Suprapubic skin (tissue), 4 donors: ENCODE data around the gene COASY. TPM values are rescaled to one million over a fixed set of nuclear protein-coding genes. Genes with fewer than 3 reads are reported as not detected.

Experiments
- DNase-seq, 2 donors: peaks; one replicate each; pipeline ENCODE4 v3.0.0-alpha.2; 2019; ENCODE audit warnings: low spot score in 2 of 2
- H3K27ac ChIP-seq: fragments of 200-600 bp; sonication (generic); one replicate; pipeline ENCODE4 v1.5.1; 2019
- H3K27me3 ChIP-seq: fragments of 200-600 bp; sonication (generic); one replicate; pipeline ENCODE4 v1.5.1; 2019
- H3K36me3 ChIP-seq: fragments of 200-600 bp; sonication (generic); one replicate; pipeline ENCODE4 v1.5.1; 2019
- H3K4me1 ChIP-seq: fragments of 200-600 bp; sonication (generic); one replicate; pipeline ENCODE4 v1.5.1; 2019
- H3K4me3 ChIP-seq: fragments of 200-600 bp; sonication (generic); one replicate; pipeline ENCODE4 v1.5.1; 2019; ENCODE audit warnings: mild to moderate bottlenecking
- H3K9me3 ChIP-seq: fragments of 200-600 bp; sonication (generic); one replicate; pipeline ENCODE4 v1.5.1; 2019
- EP300 ChIP-seq: sonication (generic); formaldehyde crosslinking; IDR thresholded peaks from one replicate; pipeline ENCODE4 v1.6.1; 2017; ENCODE audit warnings: antibody characterized with exemption
- POLR2A ChIP-seq, 2 donors: fragments of 450-650 bp; IDR thresholded peaks; one replicate each; pipeline ENCODE4 v1.6.1; 2017; ENCODE audit warnings: antibody characterized with exemption in 2 of 2, mild to moderate bottlenecking in 2 of 2, moderate library complexity in 2 of 2
- POLR2AphosphoS5 ChIP-seq, 3 donors: sonication (generic); formaldehyde crosslinking; IDR thresholded peaks; one replicate each; pipeline ENCODE4 v1.6.1; 2017; ENCODE audit warnings: antibody characterized with exemption in 3 of 3
- WGBS: methylation state at CpG from one replicate; pipeline ENCODE4 v1.1.5; 2018; 5-methylcytosine and 5-hydroxymethylcytosine counted together
- total RNA-seq, 4 donors: library from RNA; depleted of rRNA; stranded (reverse); fragments of >200 nt; gene quantifications; one replicate each; pipeline ENCODE4 v1.1.0, GENCODE V29; 2016
- TF ChIP-seq, protein P1 (sequence below), 2 donors: fragments of 200-600 bp in 1 of 2; fragments of 450-650 bp in 1 of 2; sonication (generic) in 1 of 2; IDR thresholded peaks; one replicate each; pipeline ENCODE4 v1.5.1; 2016 to 2019; ENCODE audit warnings: antibody characterized with exemption in 2 of 2, mild to moderate bottlenecking in 1 of 2, moderate library complexity in 1 of 2

COASY gene
- total RNA-seq, 4 donors from 2014 or later, result 41.1 to 54.0 (median 46.0) TPM

GRCh38 chr17:42573095-42573494 lies 11.1 kb downstream of the COASY start:
- H3K9me3 ChIP-seq, result no peaks in the 10 kb centered on the region
- no peaks in the 10 kb centered on the region for H3K27me3 ChIP-seq
- H3K27ac ChIP-seq, result no peak overlapping the region
- WGBS, result 82% methylated on average over 4 of the region's 4 CpGs
- TF ChIP-seq, protein P1, sequence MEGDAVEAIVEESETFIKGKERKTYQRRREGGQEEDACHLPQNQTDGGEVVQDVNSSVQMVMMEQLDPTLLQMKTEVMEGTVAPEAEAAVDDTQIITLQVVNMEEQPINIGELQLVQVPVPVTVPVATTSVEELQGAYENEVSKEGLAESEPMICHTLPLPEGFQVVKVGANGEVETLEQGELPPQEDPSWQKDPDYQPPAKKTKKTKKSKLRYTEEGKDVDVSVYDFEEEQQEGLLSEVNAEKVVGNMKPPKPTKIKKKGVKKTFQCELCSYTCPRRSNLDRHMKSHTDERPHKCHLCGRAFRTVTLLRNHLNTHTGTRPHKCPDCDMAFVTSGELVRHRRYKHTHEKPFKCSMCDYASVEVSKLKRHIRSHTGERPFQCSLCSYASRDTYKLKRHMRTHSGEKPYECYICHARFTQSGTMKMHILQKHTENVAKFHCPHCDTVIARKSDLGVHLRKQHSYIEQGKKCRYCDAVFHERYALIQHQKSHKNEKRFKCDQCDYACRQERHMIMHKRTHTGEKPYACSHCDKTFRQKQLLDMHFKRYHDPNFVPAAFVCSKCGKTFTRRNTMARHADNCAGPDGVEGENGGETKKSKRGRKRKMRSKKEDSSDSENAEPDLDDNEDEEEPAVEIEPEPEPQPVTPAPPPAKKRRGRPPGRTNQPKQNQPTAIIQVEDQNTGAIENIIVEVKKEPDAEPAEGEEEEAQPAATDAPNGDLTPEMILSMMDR (IDR thresholded peaks at IDR 0.05), result no peak
- TF ChIP-seq POLR2A (IDR thresholded peaks at IDR 0.05) (no peak), EP300 (no peak), POLR2AphosphoS5 (IDR thresholded peaks at IDR 0.05) (no peak)
- peaks cover 68% of the 10 kb centered on the region for H3K36me3 ChIP-seq
- no peak overlapping the region for H3K4me3 ChIP-seq
- peaks cover 21% of the 10 kb centered on the region for H3K4me1 ChIP-seq
- DNase-seq, result no peak

DNA sequence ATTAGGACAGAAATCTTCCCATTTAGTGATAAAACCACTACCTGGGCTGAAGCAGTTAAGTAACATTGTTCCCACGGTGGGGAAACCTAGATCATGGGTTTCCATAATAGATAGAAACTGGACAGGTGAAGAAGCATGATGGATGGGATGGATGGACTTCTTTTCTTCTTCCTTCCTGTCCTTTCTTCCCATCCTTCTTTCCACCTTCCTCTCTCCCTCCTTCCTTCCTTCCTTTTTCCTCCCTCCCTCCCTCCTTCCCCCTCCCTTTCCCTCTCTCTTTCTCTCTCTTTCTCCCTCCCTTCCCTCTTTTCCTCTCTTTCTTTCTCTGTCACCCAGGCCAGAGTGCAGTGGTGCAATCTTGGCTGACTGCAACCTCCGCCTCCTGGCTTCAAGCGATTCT lies 12.5 kb downstream of the COASY start:
- H3K9me3 ChIP-seq, result no peaks in the 10 kb centered on the region
- no peak overlapping the region for H3K4me3 ChIP-seq
- TF ChIP-seq, protein P1 (IDR thresholded peaks at IDR 0.05), result no peak
- TF ChIP-seq POLR2A (IDR thresholded peaks at IDR 0.05) (no peak), EP300 (no peak), POLR2AphosphoS5 (IDR thresholded peaks at IDR 0.05) (no peak)
- DNase-seq, result no peak
- no peaks in the 10 kb centered on the region for H3K27me3 ChIP-seq
- peaks cover 20% of the 10 kb centered on the region for H3K4me1 ChIP-seq
- 82% methylated on average over 3 of the region's 3 CpGs for WGBS
- no peak overlapping the region for H3K27ac ChIP-seq
- H3K36me3 ChIP-seq, result peaks cover 59% of the 10 kb centered on the region

- no peak for TF ChIP-seq POLR2AphosphoS5 (IDR thresholded peaks at IDR 0.05)
- TF ChIP-seq EP300, result no peak
- TF ChIP-seq, protein P1 (IDR thresholded peaks at IDR 0.05), result no peak
- TF ChIP-seq POLR2A (IDR thresholded peaks at IDR 0.05), result no peak
- Histone ChIP-seq H3K27me3 (no peaks in the 10 kb centered on the region), H3K27ac (peak overlapping the region; percentile 81), H3K9me3 (no peaks in the 10 kb centered on the region), H3K4me3 (peak overlapping the region; percentile 61), H3K36me3 (peaks cover 57% of the 10 kb centered on the region), H3K4me1 (peaks cover 17% of the 10 kb centered on the region)
- 6% methylated on average over 16 of the region's 18 CpGs for WGBS
- DNase-seq, result no peak
Observed at GRCh38 chr17:42577140-42577531, 15.2 kb downstream of the COASY start.

- TF ChIP-seq EP300, result no peak
- TF ChIP-seq POLR2A (IDR thresholded peaks at IDR 0.05), result no peak
- peak in 2 of 3 donors; percentile 78 to 82 for TF ChIP-seq POLR2AphosphoS5 (IDR thresholded peaks at IDR 0.05)
- TF ChIP-seq, protein P1 (IDR thresholded peaks at IDR 0.05), result peak in 1 of 2 donors; percentile 29
- Histone ChIP-seq H3K36me3 (peaks cover 57% of the 10 kb centered on the region), H3K27ac (peak within 1 kb of the TSS; percentile 81), H3K4me1 (peaks cover 17% of the 10 kb centered on the region), H3K9me3 (no peaks in the 10 kb centered on the region), H3K4me3 (peak within 1 kb of the TSS; percentile 61), H3K27me3 (no peaks in the 10 kb centered on the region)
- 0% methylated on average over 32 of the region's 52 CpGs for WGBS
- DNase-seq, result peak; percentile 98 to 99
Observed at GRCh38 chr17:42577532-42578281, 15.8 kb downstream of the COASY start, which contains the start of gene PSMC3IP. PSMC3IP (minus strand) TSS chr17:42577729; CDS start chr17:42577686, 43 bp downstream.

DNA sequence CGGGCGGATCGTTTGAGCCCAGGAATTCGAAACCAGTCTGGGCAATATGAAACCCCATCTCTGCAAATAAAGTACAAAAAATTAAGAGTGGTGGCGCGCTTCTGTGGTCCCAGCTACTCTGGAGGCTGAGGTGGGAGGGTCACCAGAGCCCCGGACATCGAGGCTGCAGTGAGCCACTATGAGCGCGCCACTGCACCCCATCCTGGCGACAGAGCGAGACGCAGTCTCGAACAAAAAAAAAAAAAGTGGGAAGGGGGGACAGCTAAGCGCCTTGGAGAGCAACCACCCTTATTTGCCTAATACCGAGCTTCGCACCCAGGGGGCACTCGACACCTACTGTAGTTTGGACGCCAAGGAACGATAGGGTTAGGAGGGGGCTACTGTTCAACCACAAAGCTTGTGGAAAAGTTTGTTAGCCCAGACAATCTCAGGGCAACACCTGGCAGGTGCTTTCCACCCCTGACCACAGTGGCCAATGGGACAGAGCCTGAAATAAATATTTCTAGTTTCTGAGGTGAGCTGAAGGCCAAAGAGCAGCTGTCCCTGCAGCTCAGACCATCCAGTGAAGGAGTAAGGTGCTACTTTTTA lies 16.4 kb downstream of the COASY start:
- Histone ChIP-seq H3K27me3 (no peaks in the 10 kb centered on the region), H3K36me3 (peaks cover 57% of the 10 kb centered on the region), H3K27ac (peak overlapping the region; percentile 81), H3K4me1 (peaks cover 17% of the 10 kb centered on the region), H3K4me3 (peak overlapping the region; percentile 61), H3K9me3 (no peaks in the 10 kb centered on the region)
- TF ChIP-seq EP300, result no peak
- TF ChIP-seq, protein P1 (IDR thresholded peaks at IDR 0.05), result peak; percentile 72 to 77
- peak; percentile 81 to 85 for DNase-seq
- WGBS, result under 1% methylated on average over 20 of the region's 20 CpGs
